Embryonic facial prominence (tissue), 1 donor: ENCODE measurements around the gene EOLA1.
"Not testable (repeated sequence)": the region's sequence is repeated elsewhere in the genome, so short reads cannot be mapped to it uniquely, and the experiment has no call there.

Experiments
- DNase-seq: peaks from one replicate; pipeline ENCODE4 v3.0.0-alpha.2; 2016; ENCODE audit errors: extremely low spot score

EOLA1 gene

GRCh38 chrX:149541521-149542047 is 772 bp downstream of the EOLA1 start:
- no peak for DNase-seq

- not testable (repeated sequence) for DNase-seq
Observed at GRCh38 chrX:149545545-149546543, 5.0 kb downstream of the EOLA1 start.

GRCh38 chrX:149546962-149547361 is 6.2 kb downstream of the EOLA1 start:
- not testable (repeated sequence) for DNase-seq

- DNase-seq, result not testable (repeated sequence)
Observed at GRCh38 chrX:149547782-149548181, 7.0 kb downstream of the EOLA1 start.

- DNase-seq, result not testable (repeated sequence)
Observed at GRCh38 chrX:149549701-149550100, 8.9 kb downstream of the EOLA1 start, which contains the start of gene HSFX3. Gene HSFX3, minus strand, starts transcription at chrX:149549924. Its CDS starts 72 bp downstream, at chrX:149549852.

- not testable (repeated sequence) for DNase-seq
Observed at GRCh38 chrX:149550454-149550853, 9.6 kb downstream of the EOLA1 start.

GRCh38 chrX:149551245-149551938 is 10.6 kb downstream of the EOLA1 start:
- not testable (repeated sequence) for DNase-seq

GRCh38 chrX:149551939-149552248 is 11.1 kb downstream of the EOLA1 start:
- not testable (repeated sequence) for DNase-seq

- DNase-seq, result not testable (repeated sequence)
Observed at GRCh38 chrX:149555251-149555650, 14.4 kb downstream of the EOLA1 start.

- DNase-seq, result no peak
Observed at GRCh38 chrX:149563359-149563758, 22.5 kb downstream of the EOLA1 start.

- no peak for DNase-seq
Observed at GRCh38 chrX:149567621-149568417, 27.0 kb downstream of the EOLA1 start.

GRCh38 chrX:149568701-149569296 is 28.0 kb downstream of the EOLA1 start:
- DNase-seq, result no peak

- no peak for DNase-seq
Observed at GRCh38 chrX:149569770-149570169, 29.0 kb downstream of the EOLA1 start.

- DNase-seq, result no peak
Observed at GRCh38 chrX:149570668-149571067, 29.9 kb downstream of the EOLA1 start.

- DNase-seq, result no peak
Observed at GRCh38 chrX:149571770-149572169, 31.0 kb downstream of the EOLA1 start.

GRCh38 chrX:149572743-149573142 is 31.9 kb downstream of the EOLA1 start:
- DNase-seq, result no peak

GRCh38 chrX:149573456-149573855 is 32.6 kb downstream of the EOLA1 start:
- not testable (repeated sequence) for DNase-seq

- not testable (repeated sequence) for DNase-seq
Observed at GRCh38 chrX:149585631-149586030, 44.8 kb downstream of the EOLA1 start.

- not testable (repeated sequence) for DNase-seq
Observed at GRCh38 chrX:149587359-149587758, 46.5 kb downstream of the EOLA1 start, which contains the start of gene MAGEA9B. Gene MAGEA9B, minus strand, starts transcription at chrX:149587459. Its CDS starts 4,280 bp downstream, at chrX:149583179.

GRCh38 chrX:149590993-149591392 is 50.2 kb downstream of the EOLA1 start:
- DNase-seq, result not testable (repeated sequence)

GRCh38 chrX:149595214-149595613 is 54.4 kb downstream of the EOLA1 start, which contains the start of gene HSFX2:
Gene HSFX2, minus strand, starts transcription at chrX:149595314. Its CDS starts 614 bp downstream, at chrX:149594700.
- not testable (repeated sequence) for DNase-seq
